Activated gamma-delta T cell (primary cell): ENCODE results near the gene LRP10.

Source experiments
- DNase-seq: peaks from one replicate; lab custom pipeline; 2025; lab: John Stamatoyannopoulos, UW

The LRP10 gene

GRCh38 chr14:22918804-22919600 lies 47.5 kb downstream of the LRP10 start, which contains the start of gene RBM23:
RBM23 (minus strand) TSS chr14:22919149.
- DNase-seq, result peak; percentile 64

- DNase-seq, result no peak
Measured at GRCh38 chr14:22919601-22919921, 48.0 kb downstream of the LRP10 start.

GRCh38 chr14:22920697-22921096 lies 49.2 kb downstream of the LRP10 start:
- no peak for DNase-seq

GRCh38 chr14:22922294-22922693 lies 50.8 kb downstream of the LRP10 start:
- DNase-seq, result no peak

- DNase-seq, result no peak
Measured at GRCh38 chr14:22923746-22924145, 52.2 kb downstream of the LRP10 start.

GRCh38 chr14:22925513-22925912 lies 54.0 kb downstream of the LRP10 start:
- no peak for DNase-seq

GRCh38 chr14:22926316-22926715 lies 54.8 kb downstream of the LRP10 start:
- DNase-seq, result no peak

GRCh38 chr14:22928237-22929103 lies 56.9 kb downstream of the LRP10 start:
- DNase-seq, result no peak

GRCh38 chr14:22929104-22929960 lies 57.8 kb downstream of the LRP10 start, which contains the start of gene PRMT5:
PRMT5 (minus strand) TSS chr14:22929376; CDS start chr14:22929361, 15 bp downstream.
- DNase-seq, result peak; percentile 71

GRCh38 chr14:22929961-22930364 lies 58.4 kb downstream of the LRP10 start:
- DNase-seq, result no peak
